ENCODE results near the gene RFPL1. TPM values are rescaled to one million over a fixed set of nuclear protein-coding genes. Genes with fewer than 3 reads are reported as not detected.
A peak's percentile ranks its signal among the peaks of the same experiment; 100 is the strongest.

The RFPL1 gene
- total RNA-seq, 1 donor from 2014 or later: not detected

- no peak for TF ChIP-seq CTCF (IDR thresholded peaks at IDR 0.05; ENCODE audit: unreplicated experiment)
- Mint-ChIP-seq H3K27me3 (ENCODE audit: unreplicated experiment) (peaks cover 16% of the 10 kb centered on the region), H3K36me3 (ENCODE audit: low read depth, unreplicated experiment) (peaks cover 10% of the 10 kb centered on the region), H3K9me3 (ENCODE audit: unreplicated experiment) (no peaks in the 10 kb centered on the region), H3K4me1 (ENCODE audit: unreplicated experiment) (peaks cover 28% of the 10 kb centered on the region), H3K4me3 (ENCODE audit: unreplicated experiment) (no peak overlapping the region), H3K27ac (ENCODE audit: unreplicated experiment) (no peak overlapping the region)
- peak; percentile 42 for DNase-seq (ENCODE audit: low spot score)
Observed at GRCh38 chr22:29476116-29476515, 37.7 kb downstream of the RFPL1 start.

GRCh38 chr22:29477723-29478318 is 39.4 kb downstream of the RFPL1 start:
- Mint-ChIP-seq H3K9me3 (ENCODE audit: unreplicated experiment) (no peaks in the 10 kb centered on the region), H3K4me3 (ENCODE audit: unreplicated experiment) (no peak overlapping the region), H3K27me3 (ENCODE audit: unreplicated experiment) (peaks cover 27% of the 10 kb centered on the region), H3K4me1 (ENCODE audit: unreplicated experiment) (peaks cover 39% of the 10 kb centered on the region), H3K36me3 (ENCODE audit: low read depth, unreplicated experiment) (peaks cover 12% of the 10 kb centered on the region), H3K27ac (ENCODE audit: unreplicated experiment) (no peak overlapping the region)
- TF ChIP-seq CTCF (IDR thresholded peaks at IDR 0.05; ENCODE audit: unreplicated experiment): no peak
- DNase-seq (ENCODE audit: low spot score): no peak

GRCh38 chr22:29478326-29479276 is 40.2 kb downstream of the RFPL1 start:
- H3K4me1 Mint-ChIP-seq (ENCODE audit: unreplicated experiment): peaks cover 39% of the 10 kb centered on the region
- DNase-seq (ENCODE audit: low spot score): peak; percentile 51
- H3K9me3 Mint-ChIP-seq (ENCODE audit: unreplicated experiment): no peaks in the 10 kb centered on the region
- H3K36me3 Mint-ChIP-seq (ENCODE audit: low read depth, unreplicated experiment): peaks cover 12% of the 10 kb centered on the region
- peaks cover 24% of the 10 kb centered on the region for H3K27me3 Mint-ChIP-seq (ENCODE audit: unreplicated experiment)
- no peak overlapping the region for H3K4me3 Mint-ChIP-seq (ENCODE audit: unreplicated experiment)
- H3K27ac Mint-ChIP-seq (ENCODE audit: unreplicated experiment): no peak overlapping the region
- TF ChIP-seq CTCF (IDR thresholded peaks at IDR 0.05; ENCODE audit: unreplicated experiment): no peak

- H3K36me3 Mint-ChIP-seq (ENCODE audit: low read depth, unreplicated experiment): peaks cover 12% of the 10 kb centered on the region
- no peak for DNase-seq (ENCODE audit: low spot score)
- H3K4me3 Mint-ChIP-seq (ENCODE audit: unreplicated experiment): peak within 1 kb of the TSS; percentile 67
- peaks cover 39% of the 10 kb centered on the region for H3K4me1 Mint-ChIP-seq (ENCODE audit: unreplicated experiment)
- no peak for TF ChIP-seq CTCF (IDR thresholded peaks at IDR 0.05; ENCODE audit: unreplicated experiment)
- no peak within 1 kb of the TSS for H3K27ac Mint-ChIP-seq (ENCODE audit: unreplicated experiment)
- H3K27me3 Mint-ChIP-seq (ENCODE audit: unreplicated experiment): peaks cover 24% of the 10 kb centered on the region
- no peaks in the 10 kb centered on the region for H3K9me3 Mint-ChIP-seq (ENCODE audit: unreplicated experiment)
Observed at GRCh38 chr22:29479417-29480261, 41.3 kb downstream of the RFPL1 start, which contains the start of gene NEFH. Gene NEFH (plus strand): TSS chr22:29480218. CDS start chr22:29480263, 45 bp downstream.
